Measurements from ENCODE around the gene PRF1. TPM values are rescaled to one million over a fixed set of nuclear protein-coding genes. Genes with fewer than 3 reads are reported as not detected.
"Not testable (repeated sequence)": the region's sequence is repeated elsewhere in the genome, so short reads cannot be mapped to it uniquely, and the experiment has no call there.

PRF1 gene
- total RNA-seq, 2 donors from 2014 or later: 30.9 to 35.7 TPM

DNA sequence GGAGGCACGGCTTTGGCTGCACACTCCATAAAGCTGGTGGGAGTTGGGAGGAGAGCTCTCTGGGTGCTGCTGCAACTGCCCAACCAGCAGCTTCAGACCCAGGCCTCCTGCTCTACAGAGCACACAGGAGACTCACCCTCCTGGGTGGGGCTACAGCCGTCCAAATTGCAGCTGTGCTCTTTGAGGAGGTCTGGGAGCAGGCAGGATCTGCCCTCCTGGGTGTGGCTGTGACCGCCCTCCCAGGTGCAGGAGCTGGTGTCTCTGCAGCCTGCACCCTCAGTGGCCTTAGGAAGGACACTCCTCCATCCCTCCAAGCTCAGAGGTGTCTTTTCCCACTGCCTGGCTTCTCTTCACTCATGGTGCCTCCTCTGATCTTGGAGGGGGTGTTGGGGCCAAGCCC is 20.0 kb upstream of the PRF1 start:
- H3K36me3 Mint-ChIP-seq: peaks cover 7 to 15% of the 10 kb centered on the region in 2 donors
- DNase-seq (ENCODE audit: low spot score in 2 of 2) (no peak), ATAC-seq (no peak)
- no peak overlapping the region for H3K27ac Mint-ChIP-seq
- peaks cover 7 to 11% of the 10 kb centered on the region in 2 donors for H3K9me3 Mint-ChIP-seq

DNA sequence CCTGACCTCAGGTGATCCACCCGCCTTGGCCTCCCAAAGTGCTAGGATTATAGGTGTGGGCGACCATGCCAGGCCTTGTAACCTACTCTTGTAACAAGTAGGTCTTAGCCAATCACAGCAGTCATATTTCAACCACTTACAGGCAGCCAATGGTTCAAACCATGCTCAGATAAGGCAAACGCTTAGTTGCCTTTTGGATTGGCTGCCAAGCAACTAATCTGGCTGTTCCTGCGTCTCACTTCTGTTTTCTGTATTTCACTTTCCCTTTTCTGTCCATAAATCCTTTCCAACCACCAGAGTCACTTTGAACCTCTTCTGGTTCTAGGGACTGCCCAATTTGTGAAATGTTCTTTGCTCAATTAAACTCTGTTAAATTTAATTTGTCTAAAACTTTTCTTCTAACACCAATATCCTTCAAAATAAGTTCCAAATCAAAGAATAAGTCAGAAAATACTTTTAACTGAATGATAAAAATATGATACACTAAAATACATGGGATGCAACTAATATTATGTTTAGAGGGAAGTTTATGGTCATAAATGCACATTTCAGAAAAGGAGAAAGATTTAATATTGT is 19.1 kb upstream of the PRF1 start:
- ATAC-seq (no peak), DNase-seq (ENCODE audit: low spot score in 2 of 2) (no peak)
- Mint-ChIP-seq H3K9me3 (peaks cover 7 to 11% of the 10 kb centered on the region in 2 donors), H3K36me3 (peaks cover 7 to 15% of the 10 kb centered on the region in 2 donors), H3K27ac (no peak overlapping the region)

DNA sequence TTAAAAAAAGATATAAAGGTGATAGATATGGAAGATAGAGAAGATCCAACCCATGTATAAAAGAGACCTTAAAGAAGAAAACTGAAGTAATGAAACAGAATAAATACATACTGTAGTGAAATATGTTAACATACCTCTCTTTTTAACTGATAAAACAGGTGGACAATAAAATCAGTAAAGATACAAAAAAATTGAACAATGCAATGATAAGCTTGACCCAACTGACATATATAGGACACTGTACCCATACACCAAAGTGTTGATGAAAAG is 17.4 kb upstream of the PRF1 start:
- no peak overlapping the region for H3K27ac Mint-ChIP-seq
- DNase-seq (ENCODE audit: low spot score in 2 of 2) (no peak), ATAC-seq (no peak)
- peaks cover 7 to 15% of the 10 kb centered on the region in 2 donors for H3K36me3 Mint-ChIP-seq
- peaks cover 7 to 11% of the 10 kb centered on the region in 2 donors for H3K9me3 Mint-ChIP-seq

DNA sequence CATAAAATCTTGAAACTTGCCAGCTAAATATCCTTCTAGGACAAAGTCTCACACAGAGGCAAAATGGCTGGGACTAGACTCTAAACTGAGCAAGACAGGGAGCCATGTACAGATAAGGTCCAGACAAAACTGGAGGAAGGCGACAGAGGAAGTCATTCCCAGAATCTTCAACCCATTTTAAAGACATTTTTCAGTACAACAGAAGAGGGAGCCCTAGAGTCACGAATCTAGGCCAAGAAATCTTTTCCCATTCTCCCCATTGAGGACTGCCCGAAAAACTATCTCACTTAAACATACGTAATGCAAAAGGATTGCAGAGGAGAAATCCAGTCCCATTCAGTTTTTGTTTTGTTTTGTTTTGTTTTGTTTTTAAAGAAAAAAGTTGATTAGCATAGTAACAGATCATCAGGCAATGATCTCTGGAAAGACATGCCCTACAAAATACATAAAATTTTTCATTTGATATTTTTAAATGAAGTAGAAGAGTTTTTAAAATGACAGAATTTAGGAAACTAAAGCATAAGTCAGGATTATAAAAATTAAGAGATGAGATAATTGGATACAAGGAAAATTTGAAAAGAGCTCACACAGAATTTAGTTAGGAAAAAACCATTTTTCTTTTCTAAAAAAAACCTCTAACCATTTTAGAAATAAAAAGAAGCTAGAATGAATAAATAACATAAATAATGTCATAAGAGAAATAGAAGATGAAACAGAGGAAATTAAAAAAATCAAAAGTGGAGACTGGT is 16.9 kb upstream of the PRF1 start:
- DNase-seq (ENCODE audit: low spot score in 2 of 2): no peak
- H3K9me3 Mint-ChIP-seq: peaks cover 7 to 11% of the 10 kb centered on the region in 2 donors
- ATAC-seq: no peak
- peaks cover 7 to 15% of the 10 kb centered on the region in 2 donors for H3K36me3 Mint-ChIP-seq
- H3K27ac Mint-ChIP-seq: no peak overlapping the region

DNA sequence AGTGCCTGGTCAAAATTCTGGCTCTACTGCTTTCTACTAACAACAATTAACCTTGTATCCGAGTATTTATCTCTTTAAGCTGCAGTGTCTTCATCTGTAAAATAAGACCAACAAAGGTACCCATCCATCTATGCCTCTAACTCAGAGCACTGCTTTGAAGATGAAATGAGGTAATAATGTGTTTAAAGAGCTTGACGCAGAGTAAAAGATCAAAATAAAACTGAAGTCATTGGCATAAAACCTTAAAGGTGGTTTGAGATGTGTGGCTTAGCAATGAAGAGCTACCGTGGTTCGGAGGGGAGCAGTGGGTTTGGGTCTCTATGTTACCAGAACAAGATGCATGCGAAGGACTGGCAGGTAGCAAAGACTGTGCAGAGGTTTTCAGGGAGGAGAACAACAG is 16.1 kb upstream of the PRF1 start:
- H3K27ac Mint-ChIP-seq: peak overlapping the region; percentile 37 to 41
- peaks cover 7 to 11% of the 10 kb centered on the region in 2 donors for H3K9me3 Mint-ChIP-seq
- DNase-seq (ENCODE audit: low spot score in 2 of 2): no peak
- H3K36me3 Mint-ChIP-seq: peaks cover 7 to 15% of the 10 kb centered on the region in 2 donors
- no peak for ATAC-seq

DNA sequence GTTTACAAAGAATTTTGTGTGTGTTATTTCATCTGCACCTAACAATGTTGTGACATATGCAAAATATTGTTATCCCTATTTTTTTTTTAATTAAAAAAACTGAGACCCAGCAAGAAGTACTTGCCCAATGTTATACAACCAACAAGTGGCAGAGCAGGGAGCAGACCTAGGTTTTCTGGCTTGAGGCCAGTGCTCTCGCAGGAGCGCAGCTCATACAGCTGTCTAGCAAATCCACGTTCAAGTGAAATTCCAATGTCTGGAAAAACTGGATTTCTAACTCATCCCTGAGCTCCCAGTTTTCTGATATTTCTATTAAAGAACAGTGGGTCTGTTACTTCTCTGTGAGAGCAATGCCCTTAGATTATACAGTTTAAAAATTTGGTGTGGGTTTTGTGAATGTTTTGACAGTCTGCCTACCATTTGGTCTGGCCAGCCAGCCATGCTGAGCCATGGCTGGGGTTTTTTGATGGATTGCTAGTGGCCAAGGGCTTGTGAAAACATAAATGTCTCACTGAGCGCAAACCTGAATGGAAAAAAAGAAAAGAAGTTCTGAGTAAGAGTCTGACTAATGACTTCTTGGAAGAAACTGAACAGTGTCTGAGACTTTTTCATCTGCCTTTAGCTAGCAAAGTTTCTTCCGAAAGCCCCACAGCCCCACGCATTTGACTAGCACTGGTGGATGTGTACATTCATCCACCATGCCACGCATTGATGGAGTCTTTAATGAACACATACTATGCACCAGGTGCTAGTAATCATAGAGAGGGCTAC is 15.4 kb upstream of the PRF1 start:
- Mint-ChIP-seq H3K27ac (peak overlapping the region in 1 of 2 donors; percentile 37), H3K9me3 (peaks cover 7 to 11% of the 10 kb centered on the region in 2 donors), H3K36me3 (peaks cover 7 to 15% of the 10 kb centered on the region in 2 donors)
- peak; percentile 77 to 88 for ATAC-seq
- DNase-seq (ENCODE audit: low spot score in 2 of 2): no peak

DNA sequence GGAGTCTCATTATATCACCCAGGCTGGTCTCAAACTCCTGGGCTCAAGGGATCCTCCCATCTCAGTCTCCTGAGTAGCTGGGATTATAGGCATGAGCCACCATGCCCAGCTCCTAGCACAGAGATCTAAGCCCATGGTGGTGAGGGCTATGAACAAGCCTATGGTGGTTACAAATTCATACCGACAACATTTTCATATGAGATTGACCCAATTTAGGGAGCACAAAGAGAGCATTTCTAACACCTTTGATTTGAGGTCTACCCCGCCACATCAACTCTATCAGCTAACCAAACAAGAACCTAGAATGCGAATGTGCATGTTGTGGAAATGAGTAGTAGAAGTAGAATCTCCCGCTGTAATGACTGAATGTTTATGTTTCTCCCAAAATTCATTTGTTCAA is 14.2 kb upstream of the PRF1 start:
- DNase-seq (ENCODE audit: low spot score in 2 of 2) (no peak), ATAC-seq (peak in 1 of 2 donors; percentile 45)
- Mint-ChIP-seq H3K36me3 (peaks cover 7 to 15% of the 10 kb centered on the region in 2 donors), H3K9me3 (peaks cover 7 to 14% of the 10 kb centered on the region in 2 donors), H3K27ac (peak overlapping the region in 1 of 2 donors; percentile 24)

DNA sequence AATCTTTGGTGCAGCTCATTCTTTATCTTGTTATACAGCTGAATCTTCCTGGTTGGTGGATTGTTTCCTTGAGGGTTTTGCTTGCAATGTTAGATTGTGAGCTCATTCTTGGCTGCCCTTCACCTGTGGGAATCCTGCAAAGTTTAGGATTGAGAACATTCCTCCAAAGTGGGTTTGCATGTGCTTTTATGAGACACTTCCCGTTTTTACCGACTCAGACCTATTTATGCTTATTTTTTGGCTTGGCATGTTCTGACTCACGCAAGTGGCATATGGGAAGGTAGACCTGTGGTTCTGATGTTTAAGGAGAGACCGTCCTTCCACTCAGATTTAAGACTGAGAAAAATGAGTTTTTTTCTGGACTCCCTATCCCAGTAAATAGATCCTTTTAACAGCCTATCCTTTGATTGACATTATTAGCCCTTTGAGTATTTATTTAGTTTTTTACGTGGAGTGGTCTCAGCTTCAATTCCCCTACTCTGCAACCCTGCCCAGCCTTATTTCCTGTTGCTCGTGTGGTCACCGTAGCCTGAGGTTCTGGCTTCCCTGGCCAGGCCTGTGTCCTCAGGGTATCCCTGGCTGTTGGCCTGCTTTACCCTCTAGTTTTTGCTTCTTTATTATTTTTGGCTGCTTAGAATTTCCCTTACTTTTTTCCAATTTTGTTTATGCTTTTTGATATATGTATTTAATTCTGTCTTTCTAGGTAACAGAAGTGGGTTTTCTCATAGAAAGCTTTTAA is 13.4 kb upstream of the PRF1 start:
- Mint-ChIP-seq H3K27ac (no peak overlapping the region), H3K9me3 (peaks cover 7 to 15% of the 10 kb centered on the region in 2 donors), H3K36me3 (peaks cover 7 to 15% of the 10 kb centered on the region in 2 donors)
- DNase-seq (ENCODE audit: low spot score in 2 of 2) (no peak), ATAC-seq (no peak)

DNA sequence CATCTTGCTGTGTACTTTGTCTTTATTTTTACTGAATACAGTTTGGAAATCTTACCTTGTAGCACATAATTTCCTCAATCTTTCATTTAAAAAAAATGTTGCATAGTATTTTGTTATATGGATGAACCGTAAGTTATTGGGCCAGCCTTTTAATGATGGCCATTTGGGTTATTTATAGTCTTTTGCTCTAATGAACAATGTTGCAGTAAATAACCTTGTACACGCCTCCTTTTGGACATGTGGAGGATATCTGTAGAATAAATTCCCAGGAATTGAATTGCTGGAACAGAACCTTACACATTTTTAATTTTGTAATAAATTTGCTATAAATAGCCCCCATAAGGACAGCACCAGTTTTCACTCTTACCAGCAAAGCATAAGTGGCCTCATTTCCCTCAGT is 12.7 kb upstream of the PRF1 start:
- Mint-ChIP-seq H3K9me3 (peaks cover 6 to 11% of the 10 kb centered on the region in 2 donors), H3K36me3 (peaks cover 7 to 8% of the 10 kb centered on the region in 2 donors), H3K27ac (no peak overlapping the region)
- ATAC-seq (no peak), DNase-seq (ENCODE audit: low spot score in 2 of 2) (no peak)

DNA sequence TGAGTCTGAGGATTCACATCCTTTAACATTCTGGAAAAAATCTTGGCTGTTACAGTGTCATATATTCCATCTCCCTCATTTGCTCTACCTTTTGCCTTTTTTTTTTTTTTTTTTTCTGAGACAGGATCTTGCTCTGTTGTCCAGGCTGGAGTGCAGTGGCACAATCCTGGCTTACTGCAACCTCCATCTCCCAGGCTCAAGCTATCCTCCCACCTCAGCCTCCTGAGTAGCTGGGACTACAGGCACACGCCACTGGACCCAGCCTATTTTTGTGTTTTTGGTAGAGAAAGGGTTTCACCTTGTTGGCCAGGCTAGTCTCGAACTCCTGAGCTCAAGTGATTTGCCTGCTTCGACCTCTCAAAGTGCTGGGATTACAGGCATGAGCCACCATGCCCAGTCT is 11.8 kb upstream of the PRF1 start:
- DNase-seq (ENCODE audit: low spot score in 2 of 2); ATAC-seq; H3K27ac Mint-ChIP-seq; H3K36me3 Mint-ChIP-seq; H3K9me3 Mint-ChIP-seq: not testable (repeated sequence)

DNA sequence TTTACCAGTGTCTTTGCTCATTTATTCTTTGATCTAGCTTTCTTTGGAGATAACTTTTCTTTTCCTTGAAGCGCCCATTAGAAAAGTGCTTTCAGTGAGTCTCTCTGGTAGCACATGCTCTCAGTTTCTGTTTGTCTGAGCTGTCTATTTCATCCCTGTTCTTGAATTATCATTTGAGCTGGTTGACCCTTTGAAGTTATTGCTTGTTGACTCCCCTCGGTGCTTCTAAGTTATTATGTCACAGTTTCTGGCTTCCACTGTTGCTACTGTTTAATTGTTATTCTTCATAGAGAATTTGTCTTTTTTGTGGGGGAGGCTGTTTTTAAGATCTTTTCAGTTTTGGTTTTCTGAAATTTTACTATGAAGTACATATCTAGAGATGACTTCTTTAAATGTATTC is 11.4 kb upstream of the PRF1 start:
- peaks cover 0 to 4% of the 10 kb centered on the region in 2 donors for H3K36me3 Mint-ChIP-seq
- peak overlapping the region in 1 of 2 donors; percentile 44 for H3K27ac Mint-ChIP-seq
- ATAC-seq: peak in 1 of 2 donors; percentile 83
- peaks cover 0 to 4% of the 10 kb centered on the region in 2 donors for H3K9me3 Mint-ChIP-seq
- DNase-seq (ENCODE audit: low spot score in 2 of 2): no peak

DNA sequence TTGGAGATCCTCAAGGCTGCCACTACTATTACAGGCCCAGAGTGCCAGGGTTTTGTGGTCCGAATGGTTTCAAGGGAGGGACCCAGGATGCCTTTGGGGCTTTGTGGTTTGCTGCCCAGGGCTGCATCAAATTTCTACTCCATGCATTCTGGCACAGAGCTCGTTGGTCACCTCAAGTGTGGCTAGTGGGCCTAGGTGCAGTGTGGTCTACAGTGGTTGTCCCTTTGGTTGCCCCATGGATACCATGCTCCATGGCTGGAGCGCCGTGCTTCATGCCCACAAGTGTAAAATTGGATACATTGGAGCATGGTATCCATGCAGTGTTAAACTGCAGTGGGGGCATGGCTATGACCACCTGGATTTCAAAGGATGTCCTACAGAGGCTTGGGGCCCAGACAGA is 5.4 kb upstream of the PRF1 start:
- Mint-ChIP-seq H3K27ac (no peak overlapping the region), H3K36me3 (no peaks in the 10 kb centered on the region), H3K9me3 (peaks cover 4 to 9% of the 10 kb centered on the region in 2 donors)
- DNase-seq (ENCODE audit: low spot score in 2 of 2): no peak
- ATAC-seq: no peak

DNA sequence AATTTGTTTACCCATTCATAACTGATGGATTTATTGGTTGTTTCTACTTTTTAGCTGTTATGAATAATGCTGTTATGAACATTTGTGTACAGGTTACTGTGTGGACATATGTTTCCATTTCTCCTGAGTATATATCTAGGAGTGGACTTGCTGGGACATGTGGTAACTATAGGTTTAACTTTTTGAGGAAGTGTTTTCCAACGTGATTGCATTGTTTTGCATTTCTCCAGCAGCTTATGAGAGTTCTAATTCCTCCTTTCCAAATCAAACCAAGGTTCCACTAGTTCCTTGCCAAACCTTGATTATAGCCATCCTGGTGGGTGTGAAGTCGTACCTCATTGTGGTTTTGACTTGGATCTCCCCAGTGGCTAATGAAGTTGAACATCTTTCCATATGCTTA is 2.6 kb upstream of the PRF1 start:
- H3K27ac Mint-ChIP-seq: no peak overlapping the region

DNA sequence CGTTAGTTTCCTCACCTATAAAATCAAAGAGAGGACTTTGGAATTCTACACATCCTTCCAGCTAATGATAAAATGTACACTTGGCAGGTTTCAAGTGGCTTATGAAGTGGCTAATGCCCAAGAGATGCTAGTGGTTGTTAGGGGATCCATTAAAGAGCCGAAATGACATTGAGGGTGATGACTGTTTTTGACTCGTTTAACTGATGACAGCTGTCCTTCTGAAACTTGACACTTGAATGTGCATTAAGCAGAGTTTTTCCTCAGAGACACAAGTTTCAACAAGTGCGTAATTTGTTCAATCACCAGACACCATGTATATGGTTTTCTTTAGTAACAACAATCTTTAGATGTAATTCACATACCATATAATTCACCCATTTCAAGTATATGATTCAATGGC is 1.6 kb upstream of the PRF1 start:
- H3K27ac Mint-ChIP-seq: no peak overlapping the region
- H3K36me3 Mint-ChIP-seq: peaks cover 7 to 11% of the 10 kb centered on the region in 2 donors

More for the DNA sequence above, 2.6 kb upstream of the PRF1 start:
- Mint-ChIP-seq H3K9me3 (peaks cover 4 to 5% of the 10 kb centered on the region in 2 donors), H3K36me3 (peaks cover 5 to 7% of the 10 kb centered on the region in 2 donors)
- ATAC-seq (no peak), DNase-seq (ENCODE audit: low spot score in 2 of 2) (no peak)

DNA sequence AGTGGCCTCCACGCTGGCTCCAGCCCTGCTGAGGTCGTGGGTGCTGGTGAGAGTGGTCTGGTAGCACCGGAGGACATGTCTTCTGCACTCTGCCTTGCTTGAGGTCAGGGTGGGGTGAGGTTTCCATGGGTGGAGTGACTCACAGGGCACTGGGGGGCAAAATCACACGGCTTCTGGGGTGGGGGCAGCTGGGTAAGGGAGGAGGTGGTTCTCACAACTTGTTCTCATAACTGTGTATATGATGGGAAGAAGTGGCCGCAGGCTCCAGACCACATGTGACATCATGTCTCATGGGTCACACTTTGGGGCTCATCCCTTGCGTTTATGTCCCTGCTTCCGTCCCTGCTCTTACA is 884 bp upstream of the PRF1 start:
- H3K9me3 Mint-ChIP-seq: peaks cover 4 to 5% of the 10 kb centered on the region in 2 donors
- ATAC-seq (peak in 1 of 2 donors; percentile 39), DNase-seq (ENCODE audit: low spot score in 2 of 2) (peak in 1 of 2 donors; percentile 65)
- H3K36me3 Mint-ChIP-seq: peaks cover 7 to 17% of the 10 kb centered on the region in 2 donors
- peak overlapping the region in 1 of 2 donors; percentile 95 for H3K27ac Mint-ChIP-seq

More for the DNA sequence above, 1.6 kb upstream of the PRF1 start:
- ATAC-seq (no peak), DNase-seq (ENCODE audit: low spot score in 2 of 2) (no peak)
- peaks cover 4 to 5% of the 10 kb centered on the region in 2 donors for H3K9me3 Mint-ChIP-seq

DNA sequence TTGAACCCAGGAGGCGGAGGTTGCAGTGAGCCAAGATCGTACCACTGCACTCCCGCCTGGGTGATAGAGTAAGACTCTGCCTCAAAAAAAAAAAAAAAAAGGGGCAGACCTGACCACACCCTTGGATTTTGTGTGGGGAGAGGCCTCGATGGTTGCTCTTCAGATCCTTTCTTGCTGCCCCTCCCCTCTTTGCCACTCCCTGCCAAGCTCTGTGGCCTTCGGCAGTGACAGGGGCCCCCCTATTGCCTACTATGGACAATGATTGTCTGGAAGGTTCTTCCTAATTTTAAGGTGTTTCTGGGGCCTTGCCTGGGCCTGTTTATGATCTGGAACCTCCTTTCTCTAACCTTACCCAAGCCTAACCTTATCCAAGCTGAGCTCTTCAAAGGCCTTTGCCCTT is 795 bp downstream of the PRF1 start:
- peak in 1 of 2 donors; percentile 1 for ATAC-seq
- Mint-ChIP-seq H3K36me3 (peaks cover 7 to 23% of the 10 kb centered on the region in 2 donors), H3K9me3 (no peaks in the 10 kb centered on the region), H3K27ac (peak overlapping the region; percentile 92 to 95)
- no peak for DNase-seq (ENCODE audit: low spot score in 2 of 2)

All from activated naive CD4-positive, alpha-beta T cell treated with anti-CD3 and anti-CD28 coated beads, Interleukin-2, amount 50 U/mL, for 72 hours (primary cell).